Progenitor cell of endocrine pancreas (in vitro differentiated cells): Measurements from ENCODE around the gene LTBP1. TPM values are rescaled to one million over a fixed set of nuclear protein-coding genes. Genes with fewer than 3 reads are reported as not detected.

ENCODE experiments used
- DNase-seq: peaks from one replicate; pipeline ENCODE4 v3.0.0; 2021; ENCODE audit warnings: low spot score; ENCODE audit not compliant: unreplicated experiment
- H3K27ac Mint-ChIP-seq: 2 replicates; pipeline ENCODE4 v1.8.0; 2021; ENCODE audit warnings: mild to moderate bottlenecking, moderate library complexity, mixed read lengths
- H3K27me3 Mint-ChIP-seq: 2 replicates; pipeline ENCODE4 v1.8.0; 2021; ENCODE audit warnings: mixed read lengths
- H3K36me3 Mint-ChIP-seq: 2 replicates; pipeline ENCODE4 v1.8.0; 2022; ENCODE audit warnings: mixed read lengths; ENCODE audit not compliant: insufficient read depth
- H3K4me1 Mint-ChIP-seq: 2 replicates; pipeline ENCODE4 v1.8.0; 2021; ENCODE audit warnings: low read depth, mixed read lengths
- H3K4me3 Mint-ChIP-seq: 2 replicates; pipeline ENCODE4 v1.8.0; 2021; ENCODE audit warnings: low read depth, mild to moderate bottlenecking, moderate library complexity, mixed read lengths
- H3K9me3 Mint-ChIP-seq: 2 replicates; pipeline ENCODE4 v1.8.0; 2021; ENCODE audit warnings: low read depth, mixed read lengths
- total RNA-seq: library from RNA; stranded (reverse); gene quantifications from 2 replicates; pipeline ENCODE4 v1.2.1, GENCODE V29; 2021
- TF ChIP-seq, protein P1 (sequence below): fragments of 200-600 bp; sonication (generic); IDR thresholded peaks from one replicate; pipeline ENCODE4 v1.5.0; 2021; ENCODE audit warnings: antibody characterized with exemption, mild to moderate bottlenecking; ENCODE audit not compliant: unreplicated experiment

LTBP1 gene
- total RNA-seq, 1 donor from 2014 or later: 63.0 TPM

DNA sequence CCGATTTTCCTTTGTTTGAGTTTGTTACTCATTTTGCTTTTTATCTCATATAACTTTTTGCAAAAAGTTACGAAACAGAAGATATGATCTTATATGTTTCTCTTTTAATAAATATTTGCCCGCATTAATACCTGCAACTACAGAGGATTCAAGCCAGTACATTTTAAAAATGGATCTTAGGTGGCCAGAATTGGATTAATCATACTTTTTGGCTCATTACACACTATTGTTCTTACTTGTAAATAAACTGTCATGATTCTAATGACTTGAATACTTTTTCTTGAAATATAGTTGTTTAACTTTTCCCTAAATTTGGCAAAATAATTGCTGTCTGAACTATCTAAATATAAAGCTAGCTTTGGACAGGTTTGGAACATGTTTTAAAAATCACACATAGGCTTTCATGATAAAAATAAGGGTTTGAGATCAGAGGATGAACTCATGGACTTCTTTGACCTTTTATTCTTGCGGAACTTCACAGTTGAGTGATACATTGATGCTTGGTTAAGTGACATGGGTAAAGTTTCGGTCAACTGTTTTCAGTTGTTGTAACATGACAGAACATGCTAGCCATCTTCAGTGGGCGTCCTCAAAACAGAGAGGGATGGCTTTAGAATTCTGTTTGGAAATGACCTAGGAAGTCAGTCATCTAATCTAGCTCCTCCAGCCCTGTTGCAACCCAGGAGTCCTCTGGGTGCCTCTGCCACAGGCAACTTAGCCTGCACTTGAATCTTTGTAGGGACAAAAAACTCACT is 44.5 kb downstream of the LTBP1 start:
- no peak overlapping the region for H3K27ac Mint-ChIP-seq
- DNase-seq: no peak
- no peak overlapping the region for H3K4me3 Mint-ChIP-seq
- no peaks in the 10 kb centered on the region for H3K9me3 Mint-ChIP-seq
- H3K27me3 Mint-ChIP-seq: no peaks in the 10 kb centered on the region
- H3K36me3 Mint-ChIP-seq: peaks cover 5% of the 10 kb centered on the region
- TF ChIP-seq, protein P1, sequence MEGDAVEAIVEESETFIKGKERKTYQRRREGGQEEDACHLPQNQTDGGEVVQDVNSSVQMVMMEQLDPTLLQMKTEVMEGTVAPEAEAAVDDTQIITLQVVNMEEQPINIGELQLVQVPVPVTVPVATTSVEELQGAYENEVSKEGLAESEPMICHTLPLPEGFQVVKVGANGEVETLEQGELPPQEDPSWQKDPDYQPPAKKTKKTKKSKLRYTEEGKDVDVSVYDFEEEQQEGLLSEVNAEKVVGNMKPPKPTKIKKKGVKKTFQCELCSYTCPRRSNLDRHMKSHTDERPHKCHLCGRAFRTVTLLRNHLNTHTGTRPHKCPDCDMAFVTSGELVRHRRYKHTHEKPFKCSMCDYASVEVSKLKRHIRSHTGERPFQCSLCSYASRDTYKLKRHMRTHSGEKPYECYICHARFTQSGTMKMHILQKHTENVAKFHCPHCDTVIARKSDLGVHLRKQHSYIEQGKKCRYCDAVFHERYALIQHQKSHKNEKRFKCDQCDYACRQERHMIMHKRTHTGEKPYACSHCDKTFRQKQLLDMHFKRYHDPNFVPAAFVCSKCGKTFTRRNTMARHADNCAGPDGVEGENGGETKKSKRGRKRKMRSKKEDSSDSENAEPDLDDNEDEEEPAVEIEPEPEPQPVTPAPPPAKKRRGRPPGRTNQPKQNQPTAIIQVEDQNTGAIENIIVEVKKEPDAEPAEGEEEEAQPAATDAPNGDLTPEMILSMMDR: no peak
- no peaks in the 10 kb centered on the region for H3K4me1 Mint-ChIP-seq

DNA sequence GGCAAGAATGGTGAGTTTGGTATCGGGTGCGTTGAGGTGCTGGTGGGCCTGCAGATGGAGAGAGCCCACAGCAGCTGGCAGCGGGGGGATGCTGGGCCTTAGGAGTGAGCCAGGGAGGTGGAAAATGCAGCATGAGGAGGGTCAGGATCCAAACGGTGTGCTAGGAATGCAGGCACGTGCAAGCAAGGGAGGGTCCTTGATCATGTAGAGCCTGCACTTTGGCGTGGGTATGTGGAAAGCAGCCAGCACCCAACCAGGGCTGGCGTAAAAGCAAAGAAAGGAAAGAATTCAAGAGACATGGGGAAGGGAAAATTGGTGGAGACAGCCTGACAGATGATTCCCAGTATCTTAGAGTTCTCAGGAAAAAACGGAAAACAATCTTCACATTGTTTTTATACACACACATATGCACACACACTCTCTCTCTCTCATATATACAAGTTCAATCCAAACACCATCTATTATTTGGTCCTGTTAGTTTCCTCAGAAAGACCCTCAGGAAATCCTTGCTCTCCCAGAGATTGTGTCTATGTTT is 46.3 kb downstream of the LTBP1 start:
- H3K27me3 Mint-ChIP-seq: no peaks in the 10 kb centered on the region
- DNase-seq: no peak
- H3K36me3 Mint-ChIP-seq: peaks cover 5% of the 10 kb centered on the region
- no peaks in the 10 kb centered on the region for H3K9me3 Mint-ChIP-seq
- H3K4me3 Mint-ChIP-seq: no peak overlapping the region
- TF ChIP-seq, protein P1: no peak
- no peaks in the 10 kb centered on the region for H3K4me1 Mint-ChIP-seq
- H3K27ac Mint-ChIP-seq: peak overlapping the region; percentile 62

GRCh38 chr2:32997705-32998104 is 51.0 kb downstream of the LTBP1 start:
- no peaks in the 10 kb centered on the region for H3K27me3 Mint-ChIP-seq
- H3K36me3 Mint-ChIP-seq: peaks cover 5% of the 10 kb centered on the region
- TF ChIP-seq, protein P1: no peak
- no peak for DNase-seq
- H3K27ac Mint-ChIP-seq: no peak overlapping the region
- no peaks in the 10 kb centered on the region for H3K9me3 Mint-ChIP-seq
- H3K4me1 Mint-ChIP-seq: no peaks in the 10 kb centered on the region
- H3K4me3 Mint-ChIP-seq: no peak overlapping the region

- H3K9me3 Mint-ChIP-seq: no peaks in the 10 kb centered on the region
Observed at GRCh38 chr2:33000986-33001385, 54.2 kb downstream of the LTBP1 start.

DNA sequence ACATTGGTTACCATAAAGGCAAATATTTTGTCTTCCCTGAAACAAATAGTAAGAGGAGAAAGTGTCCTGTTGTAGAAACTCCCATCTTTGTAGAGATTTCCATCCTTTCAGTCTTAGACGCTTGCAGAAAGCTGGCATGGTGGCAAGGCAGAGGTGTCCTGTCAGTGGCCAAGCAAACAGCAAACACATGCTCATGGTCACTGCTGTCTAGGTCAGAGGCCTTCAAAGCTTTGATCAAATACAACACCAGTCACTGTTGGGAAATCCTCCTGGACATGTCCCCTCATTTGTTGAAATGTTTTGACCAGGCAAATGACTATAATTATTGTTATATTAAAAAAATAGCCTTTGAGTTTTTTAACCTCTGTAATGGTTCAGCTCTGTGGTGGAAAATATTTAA is 55.1 kb downstream of the LTBP1 start:
- Mint-ChIP-seq H3K36me3 (no peaks in the 10 kb centered on the region), H3K4me3 (no peak overlapping the region), H3K4me1 (peaks cover 2% of the 10 kb centered on the region), H3K27me3 (no peaks in the 10 kb centered on the region), H3K9me3 (no peaks in the 10 kb centered on the region), H3K27ac (no peak overlapping the region)
- no peak for DNase-seq
- TF ChIP-seq, protein P1: no peak

More at GRCh38 chr2:33000986-33001385, 54.2 kb downstream of the LTBP1 start:
- peak overlapping the region; percentile 39 for H3K27ac Mint-ChIP-seq
- TF ChIP-seq, protein P1: no peak
- no peak overlapping the region for H3K4me3 Mint-ChIP-seq
- no peak for DNase-seq
- H3K4me1 Mint-ChIP-seq: peaks cover 2% of the 10 kb centered on the region
- H3K36me3 Mint-ChIP-seq: no peaks in the 10 kb centered on the region
- no peaks in the 10 kb centered on the region for H3K27me3 Mint-ChIP-seq
